HCT116 (cell line): ENCODE measurements around the gene HCLS1. TPM values are rescaled to one million over a fixed set of nuclear protein-coding genes. Genes with fewer than 3 reads are reported as not detected.

Source experiments
- ATAC-seq: fragments of 200-7000 bp; cut with Tn5 transposase; 2 replicates; pipeline ENCODE4 v1.9.1; 2020; ENCODE audit warnings: mild to moderate bottlenecking, moderate library complexity
- BruUV-seq: library from RNA; stranded (reverse); fragments of 400-500 nt; replicated peaks from 2 replicates; lab custom pipeline; 2021; lab: Mats Ljungman, UMichigan
- CTCF ChIA-PET: fragments of 300-600 bp; sonication (Branson Sonifier 250); formaldehyde crosslinking; loops from one replicate; lab custom pipeline; 2021; ENCODE audit warnings: antibody characterized with exemption; lab: Charles Lee
- POLR2A ChIA-PET: fragments of 300-600, 350-600 bp; sonication (Branson Sonifier 250); formaldehyde crosslinking; loops from one replicate; lab custom pipeline; 2021; ENCODE audit warnings: antibody characterized with exemption; lab: Charles Lee
- RAD21 ChIA-PET, 2 experiments: fragments of 300-600 bp; sonication (Branson Sonifier 250); formaldehyde crosslinking; loops; one replicate each; lab custom pipeline; 2023; ENCODE audit warnings: low total read pairs in 2 of 2; ENCODE audit not compliant: uncharacterized antibody in 2 of 2, unreplicated experiment in 2 of 2, low non-redundant PET in 1 of 2; lab: Charles Lee
- DNase-seq: peaks from one replicate; pipeline ENCODE4 v3.0.0-alpha.2; 2010; ENCODE audit warnings: low read depth, low spot score
- H2AFZ ChIP-seq: fragments of 200-600 bp; shearing (Covaris generic), sonication (generic); 2 replicates; pipeline ENCODE4 v1.6.1; 2017; ENCODE audit warnings: low read depth, mixed run types, mixed read lengths, antibody characterized with exemption, low read length; ENCODE audit not compliant: poor library complexity, severe bottlenecking
- H3K27ac ChIP-seq: 2 replicates; pipeline ENCODE4 v1.5.1; 2012; ENCODE audit warnings: low read depth, low read length
- H3K27me3 ChIP-seq: fragments of 200-600 bp; sonication (generic); 2 replicates; pipeline ENCODE4 v1.6.1; 2016; ENCODE audit warnings: mixed run types, low read length, mixed read lengths; ENCODE audit not compliant: insufficient read depth
- H3K36me3 ChIP-seq, 2 experiments: fragments of 200-500 bp in 1 of 2; fragments of 200-600 bp in 1 of 2; sonication (Bioruptor generic) in 1 of 2; sonication (generic) in 1 of 2; 2 replicates each; pipeline versions ENCODE4 v1.5.1 to v1.6.1; 2014 to 2016; ENCODE audit warnings: low read length in 2 of 2, inconsistent platforms in 1 of 2, mixed read lengths in 1 of 2, mixed run types in 1 of 2; ENCODE audit not compliant: insufficient read depth in 2 of 2, control insufficient read depth in 1 of 2
- H3K4me1 ChIP-seq, 2 experiments: fragments of 200-600 bp in 1 of 2; sonication (generic) in 1 of 2; 2 replicates each; pipeline versions ENCODE4 v1.5.1 to v1.6.1; 2012 to 2017; ENCODE audit warnings: low read length in 2 of 2, inconsistent platforms in 1 of 2, mild to moderate bottlenecking in 1 of 2, mixed read lengths in 1 of 2, mixed run types in 1 of 2, moderate library complexity in 1 of 2; ENCODE audit not compliant: insufficient read depth in 2 of 2, control insufficient read depth in 1 of 2
- H3K4me2 ChIP-seq: fragments of 200-600 bp; sonication (generic); 2 replicates; pipeline ENCODE4 v1.6.1; 2017; ENCODE audit warnings: mixed run types, low read length, mixed read lengths
- H3K4me3 ChIP-seq, 2 experiments: fragments of 200-600 bp in 1 of 2; sonication (generic) in 1 of 2; replicated peaks in 1 of 2; 2 replicates each; pipeline ENCODE4 v1.5.1; 2011 to 2016; ENCODE audit warnings: low read length in 2 of 2, control low read depth in 1 of 2, low read depth in 1 of 2, mild to moderate bottlenecking in 1 of 2, mixed read lengths in 1 of 2, mixed run types in 1 of 2
- H3K79me2 ChIP-seq: fragments of 200-600 bp; sonication (generic); 2 replicates; pipeline ENCODE4 v1.6.1; 2017; ENCODE audit warnings: mild to moderate bottlenecking, mixed run types, low read length, moderate library complexity, mixed read lengths; ENCODE audit not compliant: insufficient read depth
- H3K9ac ChIP-seq: fragments of 200-600 bp; sonication (generic); 2 replicates; pipeline ENCODE4 v1.6.1; 2016; ENCODE audit warnings: low read length, mixed read lengths
- H3K9me2 ChIP-seq: fragments of 200-600 bp; sonication (generic), shearing (Covaris generic); 2 replicates; pipeline ENCODE4 v1.6.1; 2017; ENCODE audit warnings: mixed run types, mild to moderate bottlenecking, moderate library complexity; ENCODE audit not compliant: insufficient read depth
- H3K9me3 ChIP-seq, 2 experiments: fragments of 200-500 bp in 1 of 2; fragments of 200-600 bp in 1 of 2; sonication (Bioruptor generic) in 1 of 2; sonication (generic) in 1 of 2; 2 replicates each; pipeline ENCODE4 v1.6.1; 2014 to 2017; ENCODE audit warnings: low read length in 2 of 2, mixed read lengths in 2 of 2, inconsistent platforms in 1 of 2, low read depth in 1 of 2, mild to moderate bottlenecking in 1 of 2, mixed run types in 1 of 2, moderate library complexity in 1 of 2; ENCODE audit not compliant: control insufficient read depth in 1 of 2, insufficient read depth in 1 of 2
- H4K20me1 ChIP-seq: fragments of 200-600 bp; sonication (generic), shearing (Covaris generic); 2 replicates; pipeline ENCODE4 v1.6.1; 2017; ENCODE audit warnings: mixed run types, mild to moderate bottlenecking, moderate library complexity; ENCODE audit not compliant: insufficient read depth
- ATF3 ChIP-seq: IDR thresholded peaks from 2 replicates; pipeline ENCODE4 v1.6.1; 2012
- CBX3 ChIP-seq: IDR thresholded peaks from 2 replicates; pipeline ENCODE4 v1.6.1; 2012; ENCODE audit warnings: low read depth
- CEBPB ChIP-seq: IDR thresholded peaks from 2 replicates; pipeline ENCODE4 v1.6.1; 2012; ENCODE audit warnings: low read depth
- CTCF ChIP-seq, 3 experiments: fragments of 200-600 bp in 1 of 3; sonication (generic) in 1 of 3; IDR thresholded peaks in 2 of 3; conservative IDR thresholded peaks in 1 of 3; 2 replicates each; pipeline ENCODE4 v1.5.1; 2012 to 2017; ENCODE audit warnings: low read depth in 2 of 3, low read length in 2 of 3, antibody characterized with exemption in 1 of 3, borderline replicate concordance in 1 of 3, control low read depth in 1 of 3, mild to moderate bottlenecking in 1 of 3, mixed read lengths in 1 of 3, mixed run types in 1 of 3, moderate library complexity in 1 of 3; ENCODE audit not compliant: insufficient read depth in 1 of 3
- EGR1 ChIP-seq: IDR thresholded peaks from 2 replicates; pipeline ENCODE4 v1.6.1; 2012; ENCODE audit warnings: low read depth
- ELF1 ChIP-seq: IDR thresholded peaks from 2 replicates; pipeline ENCODE4 v1.6.1; 2012; ENCODE audit warnings: low read depth, borderline replicate concordance
- EZH2 ChIP-seq: fragments of 200-600 bp; sonication (generic); IDR thresholded peaks from 2 replicates; pipeline ENCODE4 v1.6.1; 2017; ENCODE audit warnings: antibody characterized with exemption, mixed run types
- EZH2phosphoT487 ChIP-seq: fragments of 200-600 bp; IDR thresholded peaks from 2 replicates; pipeline ENCODE4 v1.6.1; 2018; ENCODE audit warnings: antibody characterized with exemption, borderline replicate concordance
- FOSL1 ChIP-seq: IDR thresholded peaks from 2 replicates; pipeline ENCODE4 v1.6.1; 2012; ENCODE audit warnings: low read depth
- POLR2AphosphoS5 ChIP-seq: IDR thresholded peaks from 2 replicates; pipeline ENCODE4 v1.6.1; 2011; ENCODE audit warnings: mild to moderate bottlenecking, low read depth, low read length, moderate library complexity
- RAD21 ChIP-seq: IDR thresholded peaks from 2 replicates; pipeline ENCODE4 v1.6.1; 2012; ENCODE audit warnings: low read depth, mild to moderate bottlenecking
- REST ChIP-seq: IDR thresholded peaks from 2 replicates; pipeline ENCODE4 v1.6.1; 2012; ENCODE audit warnings: low read depth
- SIN3A ChIP-seq: IDR thresholded peaks from 2 replicates; pipeline ENCODE4 v1.6.1; 2012; ENCODE audit warnings: low read depth
- SP1 ChIP-seq: IDR thresholded peaks from 2 replicates; pipeline ENCODE4 v1.6.1; 2012; ENCODE audit warnings: low read depth
- SRF ChIP-seq: IDR thresholded peaks from 2 replicates; pipeline ENCODE4 v1.6.1; 2012; ENCODE audit warnings: low read depth
- TCF7L2 ChIP-seq: IDR thresholded peaks from 2 replicates; pipeline ENCODE4 v1.7.0; 2011; ENCODE audit warnings: borderline replicate concordance, inconsistent platforms; ENCODE audit not compliant: insufficient read depth, insufficient read length; ENCODE audit errors: extremely low read depth
- YY1 ChIP-seq: IDR thresholded peaks from 2 replicates; pipeline ENCODE4 v1.6.1; 2011; ENCODE audit warnings: low read length, low read depth, moderate library complexity, mild to moderate bottlenecking; ENCODE audit not compliant: insufficient replicate concordance; ENCODE audit errors: extremely low read depth
- ZFX ChIP-seq: fragments of 450-650 bp; IDR thresholded peaks from 2 replicates; pipeline ENCODE4 v1.6.1; 2017
- intact Hi-C: fragments of 100-400 bp; cut with micrococcal nuclease; formaldehyde crosslinking; loops from 2 replicates; pipeline ENCODE4 v1.10.0; 2022
- total RNA-seq: library from RNA; stranded (reverse); gene quantifications from one replicate; pipeline ENCODE4 v1.2.1, GENCODE V29; 2021; ENCODE audit not compliant: unreplicated experiment
- TF ChIP-seq, protein P1 (sequence below): IDR thresholded peaks from 2 replicates; pipeline ENCODE4 v1.6.1; 2011; ENCODE audit warnings: mild to moderate bottlenecking, low read length, moderate library complexity; ENCODE audit not compliant: insufficient replicate concordance; ENCODE audit errors: extremely low read depth
- TF ChIP-seq, protein P2 (sequence below): IDR thresholded peaks from 2 replicates; pipeline ENCODE4 v1.6.1; 2012

The HCLS1 gene
- total RNA-seq, 1 experiment from 2014 or later = 1.6 TPM

- Histone ChIP-seq H3K9me3 (no peaks in the 10 kb centered on the region), H3K9ac (no peak overlapping the region), H3K36me3 (peaks cover 0 to 9% of the 10 kb centered on the region in 2 experiments; a peak in 2 of 4 replicates), H3K79me2 (no peaks in the 10 kb centered on the region), H3K27me3 (no peaks in the 10 kb centered on the region), H3K4me2 (no peak overlapping the region), H3K9me2 (no peaks in the 10 kb centered on the region), H3K4me1 (no peaks in the 10 kb centered on the region), H3K27ac (no peak overlapping the region), H2AFZ (no peak overlapping the region), H3K4me3 (no peak overlapping the region), H4K20me1 (no peaks in the 10 kb centered on the region)
- CTCF ChIA-PET = no interaction called here
- BruUV-seq = no TSS peak
- DNase-seq (no peak), ATAC-seq (no peak)
- RAD21 ChIA-PET = no interaction called here
- POLR2A ChIA-PET = no interaction called here
- intact Hi-C loops = no loop called here
- TF ChIP-seq REST (no peak), FOSL1 (no peak), SP1 (no peak), SIN3A (no peak), CTCF (IDR thresholded peaks at IDR 0.05 in 2 of 3, conservative IDR thresholded peaks at IDR 0.05 in 1 of 3; ENCODE audit: borderline replicate concordance in 1 of 3, insufficient read depth in 1 of 3, low read depth in 2 of 3, low read length in 2 of 3) (no peak), RAD21 (no peak), ZFX (no peak), POLR2AphosphoS5 (no peak), ELF1 (no peak), ATF3 (no peak), CBX3 (no peak), YY1 (no peak), EGR1 (no peak), CEBPB (no peak), TCF7L2 (no peak), SRF (no peak), EZH2phosphoT487 (no peak), EZH2 (no peak)
- TF ChIP-seq, protein P1, sequence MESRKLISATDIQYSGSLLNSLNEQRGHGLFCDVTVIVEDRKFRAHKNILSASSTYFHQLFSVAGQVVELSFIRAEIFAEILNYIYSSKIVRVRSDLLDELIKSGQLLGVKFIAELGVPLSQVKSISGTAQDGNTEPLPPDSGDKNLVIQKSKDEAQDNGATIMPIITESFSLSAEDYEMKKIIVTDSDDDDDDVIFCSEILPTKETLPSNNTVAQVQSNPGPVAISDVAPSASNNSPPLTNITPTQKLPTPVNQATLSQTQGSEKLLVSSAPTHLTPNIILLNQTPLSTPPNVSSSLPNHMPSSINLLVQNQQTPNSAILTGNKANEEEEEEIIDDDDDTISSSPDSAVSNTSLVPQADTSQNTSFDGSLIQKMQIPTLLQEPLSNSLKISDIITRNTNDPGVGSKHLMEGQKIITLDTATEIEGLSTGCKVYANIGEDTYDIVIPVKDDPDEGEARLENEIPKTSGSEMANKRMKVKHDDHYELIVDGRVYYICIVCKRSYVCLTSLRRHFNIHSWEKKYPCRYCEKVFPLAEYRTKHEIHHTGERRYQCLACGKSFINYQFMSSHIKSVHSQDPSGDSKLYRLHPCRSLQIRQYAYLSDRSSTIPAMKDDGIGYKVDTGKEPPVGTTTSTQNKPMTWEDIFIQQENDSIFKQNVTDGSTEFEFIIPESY = no peak
- TF ChIP-seq, protein P2, sequence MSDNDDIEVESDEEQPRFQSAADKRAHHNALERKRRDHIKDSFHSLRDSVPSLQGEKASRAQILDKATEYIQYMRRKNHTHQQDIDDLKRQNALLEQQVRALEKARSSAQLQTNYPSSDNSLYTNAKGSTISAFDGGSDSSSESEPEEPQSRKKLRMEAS = no peak
These were observed 1.1 kb downstream of the HCLS1 start for GRCh38 chr3:121659586-121659985.
